SIG-M5 (cell line): ENCODE data around the gene EYS.
"Not testable (repeated sequence)": the region's sequence is repeated elsewhere in the genome, so short reads cannot be mapped to it uniquely, and the experiment has no call there.

ENCODE experiments used
- DNase-seq: peaks from one replicate; lab custom pipeline; 2025; lab: John Stamatoyannopoulos, UW

Gene EYS

DNA sequence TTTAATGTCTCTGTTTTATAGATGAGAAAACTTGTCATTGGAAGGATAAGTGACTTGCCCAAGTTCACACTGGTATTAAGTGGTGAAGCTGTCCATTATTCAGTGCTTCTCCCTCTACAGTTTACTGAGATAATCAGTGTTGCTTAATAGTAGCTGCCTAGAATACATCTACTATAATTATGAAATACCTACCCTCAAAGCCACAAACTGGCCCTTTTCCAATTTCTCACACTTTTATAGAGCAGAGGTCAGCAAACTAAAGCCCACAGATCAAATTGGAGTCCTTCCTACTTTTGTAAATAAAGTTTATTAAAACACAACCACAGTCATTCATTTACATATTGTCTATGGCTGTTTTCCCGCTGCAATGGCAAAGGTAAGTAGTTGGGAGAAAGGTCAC is 73.5 kb downstream of the EYS start:
- DNase-seq = no peak

DNA sequence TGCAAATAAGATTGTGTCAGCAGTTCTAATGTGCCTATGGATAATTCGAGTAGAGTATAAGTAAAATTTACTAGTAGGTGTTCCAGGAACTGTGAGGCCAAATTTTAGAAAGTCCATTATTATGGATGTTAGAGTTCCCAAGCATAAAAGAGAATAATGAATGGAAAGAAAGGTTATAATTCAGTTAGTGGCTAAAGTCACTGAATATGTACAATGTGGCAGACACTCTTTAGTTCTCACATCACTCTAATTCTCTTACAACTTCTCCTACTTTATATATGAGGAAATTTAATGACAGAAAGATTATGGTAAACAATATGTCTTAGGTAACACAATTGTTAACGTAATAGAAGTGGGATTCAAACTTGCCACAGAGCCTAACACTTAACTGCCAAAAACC is 75.3 kb downstream of the EYS start:
- no peak for DNase-seq

DNA sequence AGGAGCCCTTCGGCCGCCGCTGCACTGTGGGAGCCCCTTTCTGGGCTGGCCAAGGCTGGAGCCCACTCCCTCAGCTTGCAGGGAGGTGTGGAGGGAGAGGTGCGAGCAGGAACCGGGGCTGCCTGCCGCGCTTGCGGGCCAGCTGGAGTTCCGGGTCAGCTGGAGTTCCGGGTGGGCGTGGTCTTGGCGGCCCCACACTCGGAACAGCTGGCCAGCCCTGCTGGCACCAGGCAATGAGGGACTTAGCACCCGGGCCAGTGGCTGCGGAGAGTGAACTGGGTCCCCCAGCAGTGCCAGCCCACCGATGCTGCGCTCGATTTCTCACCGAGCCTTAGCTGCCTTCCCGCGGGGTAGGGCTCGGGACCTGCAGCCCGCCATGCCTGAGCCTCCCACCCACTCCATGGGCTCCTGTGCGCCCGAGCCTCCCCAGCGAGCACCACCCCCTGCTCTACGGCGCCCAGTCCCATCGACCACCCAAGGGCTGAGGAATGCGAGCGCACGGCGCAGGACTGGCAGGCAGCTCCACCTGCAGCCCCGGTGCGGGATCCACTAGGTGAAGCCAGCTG is 79.5 kb downstream of the EYS start:
- DNase-seq = not testable (repeated sequence)

DNA sequence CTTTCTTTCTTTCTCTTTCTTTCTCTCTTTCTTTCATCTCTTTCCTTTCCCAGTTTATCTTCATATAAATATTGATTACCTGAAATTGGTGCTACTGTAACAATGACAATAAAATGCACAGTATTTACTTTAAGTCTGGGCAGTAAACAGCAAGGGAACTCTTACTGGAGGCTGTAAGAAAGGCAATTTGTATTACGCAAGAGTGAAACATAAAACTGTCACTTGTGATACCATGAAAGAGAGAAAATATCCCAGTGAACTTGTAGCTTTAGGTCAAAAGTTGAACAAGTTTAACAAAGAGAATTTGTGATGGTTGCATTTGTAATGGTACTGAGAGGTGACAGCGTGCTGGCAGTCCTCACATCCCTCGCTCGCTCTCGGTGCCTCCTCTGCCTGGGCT is 80.0 kb downstream of the EYS start:
- DNase-seq = no peak

- no peak for DNase-seq
Measured at GRCh38 chr6:65623566-65623965, 83.5 kb downstream of the EYS start.

DNA sequence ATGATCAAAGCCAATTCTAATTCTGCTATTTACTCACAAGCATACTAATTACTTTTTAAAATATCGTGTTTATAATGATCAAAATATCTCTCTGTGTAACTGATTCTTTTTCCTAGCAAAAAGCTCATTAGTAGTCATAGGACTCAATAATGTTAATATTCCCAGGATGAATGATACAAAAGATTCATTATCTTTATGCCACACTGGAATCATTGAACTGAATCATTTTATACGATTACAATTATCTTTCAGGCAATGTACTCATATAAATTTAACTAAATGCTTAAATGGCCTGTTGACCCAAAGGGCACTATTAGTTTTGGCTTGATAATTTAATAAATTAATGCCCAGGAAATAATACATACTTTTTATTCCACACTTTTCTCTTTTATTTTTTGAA is 96.3 kb downstream of the EYS start:
- DNase-seq = no peak

DNA sequence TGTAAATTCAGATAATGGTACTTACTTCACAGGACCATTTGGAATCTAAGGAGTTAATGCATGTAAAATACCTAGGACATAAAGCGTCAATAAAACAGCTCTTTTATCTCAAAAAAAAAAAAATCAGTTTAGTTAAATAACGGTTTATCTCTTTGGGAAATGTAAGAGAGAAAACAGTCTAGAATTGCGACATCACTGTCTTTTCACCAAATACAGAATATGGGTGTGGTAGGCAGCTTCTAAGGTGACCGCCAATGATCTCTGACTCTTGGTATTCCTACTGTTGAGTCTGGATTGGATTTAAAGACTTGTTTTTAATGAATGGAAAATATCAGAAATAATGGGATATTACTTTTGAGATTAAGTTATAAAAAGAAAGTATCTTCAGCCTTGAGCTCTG is 111.5 kb downstream of the EYS start:
- DNase-seq = no peak

DNA sequence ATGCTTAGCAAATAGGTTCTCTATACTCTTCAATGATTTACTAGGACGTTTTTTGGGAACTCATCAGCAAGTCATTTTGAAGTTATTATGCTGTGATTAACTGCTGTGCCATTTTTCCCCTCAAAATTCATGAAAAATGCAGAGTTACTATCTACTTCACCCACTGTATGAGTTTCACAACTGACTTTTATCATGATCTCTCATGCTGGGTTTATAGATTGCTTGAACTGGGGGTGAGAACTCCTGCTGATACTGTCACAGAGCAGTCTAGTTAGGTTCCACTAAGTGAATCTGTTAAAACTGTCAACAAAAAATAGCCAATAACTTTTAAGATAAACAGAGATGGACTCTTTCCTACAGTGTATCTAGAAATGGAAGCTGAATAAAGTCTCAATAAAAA is 136.7 kb downstream of the EYS start:
- DNase-seq = no peak

GRCh38 chr6:65569505-65569904 is 137.5 kb downstream of the EYS start:
- no peak for DNase-seq

DNA sequence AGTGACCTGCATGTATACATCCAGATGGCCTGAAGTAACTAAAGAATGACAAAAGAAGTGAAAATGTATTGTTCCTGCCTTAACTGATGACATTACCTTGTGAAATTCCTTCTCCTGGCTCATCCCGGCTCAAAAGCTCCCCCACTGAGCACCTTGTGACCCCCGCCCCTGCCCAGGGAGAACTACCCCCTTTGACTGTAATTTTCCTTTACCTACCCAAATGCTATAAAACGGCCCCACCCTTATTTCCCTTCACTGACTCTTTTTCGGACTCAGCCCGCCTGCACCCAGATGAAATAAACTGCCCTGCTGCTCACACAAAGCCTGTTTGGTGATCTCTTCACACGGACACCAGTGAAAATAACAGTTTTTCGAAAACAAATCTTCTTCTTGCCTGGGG is 138.0 kb downstream of the EYS start:
- DNase-seq = not testable (repeated sequence)

- DNase-seq = no peak
Measured at GRCh38 chr6:65566117-65566516, 140.9 kb downstream of the EYS start.

- no peak for DNase-seq
Measured at GRCh38 chr6:65558071-65558470, 149.0 kb downstream of the EYS start.

DNA sequence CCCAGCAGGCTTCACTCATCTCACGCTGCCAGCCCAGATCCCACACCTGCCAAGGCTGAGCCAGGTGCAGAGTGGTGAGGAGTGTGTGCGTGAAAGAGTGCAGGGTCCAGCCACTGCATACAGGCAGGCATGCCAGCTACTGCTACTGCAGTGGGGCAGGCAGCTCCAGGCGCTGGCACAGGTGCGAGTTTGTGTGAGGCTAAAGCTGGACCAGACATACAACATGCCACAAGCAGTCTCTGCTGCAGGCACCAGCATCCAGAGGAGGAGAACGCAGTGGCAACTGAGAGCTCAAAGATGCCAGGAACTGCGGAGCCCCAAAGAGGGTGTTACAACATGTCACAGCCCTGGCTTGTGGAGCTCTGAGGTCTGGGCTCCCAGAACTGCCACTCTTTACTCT is 149.8 kb downstream of the EYS start:
- DNase-seq = no peak

DNA sequence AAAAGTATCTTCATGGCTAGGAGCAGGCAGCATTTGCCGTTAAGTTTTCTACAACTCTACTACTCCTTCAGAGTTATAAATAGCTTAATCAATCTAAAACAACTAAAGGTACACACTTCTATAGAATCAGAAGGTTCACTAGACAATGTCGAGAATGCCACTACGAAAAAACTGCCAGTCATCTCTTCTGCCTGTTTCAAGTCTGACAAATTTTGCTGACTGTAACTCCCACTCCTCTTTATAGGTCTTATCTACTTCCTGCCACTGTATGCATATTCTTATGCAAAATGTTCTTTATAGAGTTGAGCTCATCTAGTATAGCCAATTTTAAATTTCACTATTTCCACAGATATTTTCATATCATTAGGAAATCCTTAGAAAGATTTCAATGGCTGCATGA is 160.1 kb downstream of the EYS start:
- no peak for DNase-seq

DNA sequence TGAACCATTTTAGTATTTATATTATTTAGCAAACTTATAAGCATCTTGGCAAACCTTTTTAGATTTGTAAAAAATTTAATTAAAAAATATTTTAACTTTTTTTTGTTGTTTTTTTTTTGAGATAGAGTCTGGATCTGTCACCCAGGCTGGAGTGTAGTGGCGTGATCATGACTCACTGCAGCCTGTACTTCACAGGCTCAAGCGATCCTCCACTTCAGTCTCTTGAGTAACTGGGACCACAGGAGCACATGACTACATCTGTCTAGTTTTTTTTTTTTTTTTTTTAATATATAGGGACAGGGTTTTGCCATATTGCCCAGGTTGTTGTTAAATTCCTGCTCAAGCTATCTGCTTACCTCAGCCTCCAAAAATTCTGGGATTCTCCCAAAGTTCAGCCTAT is 161.1 kb downstream of the EYS start:
- DNase-seq = no peak

GRCh38 chr6:65538644-65539043 is 168.4 kb downstream of the EYS start:
- no peak for DNase-seq

DNA sequence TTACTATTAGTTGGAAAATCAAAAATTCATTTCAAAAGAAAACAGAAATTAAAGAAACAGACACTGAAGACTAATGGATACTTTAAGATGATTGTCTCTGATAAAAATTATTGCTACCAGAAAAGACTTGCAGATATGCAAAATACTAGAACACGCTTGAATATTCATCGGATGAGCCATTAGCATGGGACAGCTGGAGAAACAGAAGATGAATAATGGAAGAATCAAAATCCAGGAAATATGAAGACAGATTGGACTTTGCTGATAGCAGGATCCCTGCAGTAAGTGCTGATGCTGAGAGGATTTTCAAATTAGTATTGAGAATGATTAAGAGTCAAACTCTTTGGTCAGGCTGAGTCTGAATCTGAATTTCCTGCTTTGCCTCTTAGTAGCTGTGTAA is 169.4 kb downstream of the EYS start:
- no peak for DNase-seq

DNA sequence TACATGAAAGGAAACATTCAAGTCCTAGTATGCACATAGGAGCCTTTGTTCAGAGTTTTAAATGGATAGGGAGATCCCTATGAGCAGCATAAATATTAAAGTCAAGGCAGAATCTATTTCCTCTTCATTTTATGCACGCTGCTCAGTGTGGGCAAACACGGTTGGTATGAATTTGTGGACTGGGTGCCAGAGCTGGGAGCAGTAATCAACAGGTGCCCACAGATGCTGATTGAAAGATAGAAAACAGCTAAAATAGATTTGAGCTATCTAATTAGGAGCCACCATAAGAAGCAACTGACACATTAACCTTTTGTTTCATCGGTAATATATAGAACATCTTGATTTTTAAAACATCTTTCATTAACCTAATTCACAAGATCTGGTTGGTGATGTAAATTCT is 175.5 kb downstream of the EYS start:
- no peak for DNase-seq

DNA sequence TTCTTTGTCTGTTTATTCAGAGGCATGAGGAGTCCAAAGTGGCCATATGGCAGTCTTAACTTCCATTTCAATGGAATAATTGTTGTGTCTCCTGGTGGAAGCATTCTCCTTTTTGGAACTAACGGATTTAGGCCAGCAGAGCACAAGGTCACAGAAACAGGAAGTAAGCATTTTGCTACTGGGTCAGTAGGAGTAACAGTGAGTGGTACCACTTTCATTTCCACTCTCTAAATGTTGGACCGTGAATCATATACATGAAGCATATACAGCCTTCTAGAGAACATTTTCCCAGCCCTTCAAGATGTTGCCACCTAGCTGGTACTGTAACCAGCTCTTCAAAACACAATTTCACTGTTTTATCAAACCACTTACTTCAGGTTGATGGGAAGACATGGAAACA is 182.8 kb downstream of the EYS start:
- DNase-seq = no peak

- no peak for DNase-seq
Measured at GRCh38 chr6:65505736-65506135, 201.3 kb downstream of the EYS start.

DNA sequence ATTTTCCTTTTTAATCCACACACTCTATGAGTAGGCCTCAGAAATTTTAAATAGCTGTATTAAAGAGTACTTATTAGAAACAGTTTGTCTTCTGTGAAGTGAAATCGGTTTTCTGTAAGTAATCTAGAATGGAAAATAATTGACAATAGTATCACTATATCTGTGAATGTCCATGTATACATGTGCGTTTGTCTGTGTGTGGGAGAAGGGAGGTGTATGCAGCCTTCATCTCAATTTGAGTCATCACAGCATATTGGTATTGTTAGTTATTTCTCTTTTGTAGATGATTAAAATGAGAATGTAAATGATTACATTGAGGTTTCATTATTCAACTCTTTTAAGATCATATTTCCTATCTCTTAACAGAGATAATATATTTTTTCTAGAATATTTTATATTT is 206.0 kb downstream of the EYS start:
- DNase-seq = no peak

DNA sequence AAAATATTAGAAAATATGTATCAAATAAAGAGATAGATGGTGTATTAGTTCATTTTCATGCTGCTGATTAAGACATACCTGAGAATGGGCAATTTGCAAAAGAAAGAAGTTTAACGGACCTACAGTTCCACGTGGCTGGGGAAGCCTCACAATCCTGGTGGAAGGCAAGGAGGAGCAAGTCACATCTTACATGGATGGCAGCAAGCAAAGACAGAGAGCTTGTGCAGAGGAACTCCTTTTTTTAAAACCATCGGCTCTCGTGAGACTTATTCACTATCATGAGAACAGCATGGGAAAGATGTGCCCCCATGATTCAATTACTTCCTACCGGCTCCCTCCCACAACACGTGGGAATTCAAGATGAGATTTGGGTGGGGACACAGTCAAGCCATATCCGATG is 223.4 kb downstream of the EYS start:
- not testable (repeated sequence) for DNase-seq

GRCh38 chr6:65469650-65470049 is 237.4 kb downstream of the EYS start:
- DNase-seq = no peak

DNA sequence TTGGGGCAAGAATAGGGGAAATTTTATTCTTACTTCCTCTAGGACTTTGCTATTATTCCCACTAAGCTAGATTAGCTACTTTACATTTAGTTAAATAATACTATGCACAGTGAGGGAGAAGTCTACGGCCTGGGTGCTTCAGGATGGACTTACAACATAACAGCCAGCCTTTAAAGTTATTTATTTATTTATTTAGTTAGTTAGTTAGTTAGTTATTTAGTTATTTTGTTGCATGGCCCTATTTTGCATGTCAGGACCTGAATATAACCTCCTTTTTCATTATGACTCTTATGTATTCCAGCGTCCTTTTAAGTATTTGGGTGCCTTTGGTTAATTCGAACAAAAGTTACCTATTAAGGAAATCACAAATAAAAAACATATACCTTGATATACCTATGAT is 238.7 kb downstream of the EYS start:
- no peak for DNase-seq

DNA sequence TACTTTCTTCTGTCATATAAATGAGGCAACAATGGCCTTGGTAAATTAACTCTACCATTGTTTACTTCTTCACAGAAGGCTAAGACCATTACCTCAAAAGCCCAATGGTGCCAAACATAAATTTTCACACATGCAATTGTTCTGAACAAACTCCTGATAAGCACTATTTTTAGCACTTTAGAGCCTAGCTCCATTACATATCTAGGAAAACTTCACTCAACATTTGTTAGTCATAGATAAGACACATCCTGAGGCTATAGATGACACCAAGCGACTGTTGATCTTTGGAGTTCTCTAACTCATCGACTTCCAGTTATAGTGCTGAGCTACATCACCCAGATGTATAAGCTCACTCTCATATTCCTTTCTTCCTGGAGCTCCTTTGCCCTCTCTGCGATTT is 245.9 kb downstream of the EYS start:
- no peak for DNase-seq
